ENCODE data around the gene RTN4R.

RTN4R gene

GRCh38 chr22:20215742-20216141 lies 52.4 kb downstream of the RTN4R start:
- no peak overlapping the region for H3K9ac ChIP-seq (ENCODE audit: low read length)
- H3K79me2 ChIP-seq (ENCODE audit: insufficient read depth, low read length): no peaks in the 10 kb centered on the region
- H4K20me1 ChIP-seq (ENCODE audit: insufficient read depth, low read length): no peaks in the 10 kb centered on the region
- H3K36me3 ChIP-seq (ENCODE audit: insufficient read depth, low read length): no peaks in the 10 kb centered on the region; the same call in 1 of the 2 replicates
- TF ChIP-seq, protein P1, sequence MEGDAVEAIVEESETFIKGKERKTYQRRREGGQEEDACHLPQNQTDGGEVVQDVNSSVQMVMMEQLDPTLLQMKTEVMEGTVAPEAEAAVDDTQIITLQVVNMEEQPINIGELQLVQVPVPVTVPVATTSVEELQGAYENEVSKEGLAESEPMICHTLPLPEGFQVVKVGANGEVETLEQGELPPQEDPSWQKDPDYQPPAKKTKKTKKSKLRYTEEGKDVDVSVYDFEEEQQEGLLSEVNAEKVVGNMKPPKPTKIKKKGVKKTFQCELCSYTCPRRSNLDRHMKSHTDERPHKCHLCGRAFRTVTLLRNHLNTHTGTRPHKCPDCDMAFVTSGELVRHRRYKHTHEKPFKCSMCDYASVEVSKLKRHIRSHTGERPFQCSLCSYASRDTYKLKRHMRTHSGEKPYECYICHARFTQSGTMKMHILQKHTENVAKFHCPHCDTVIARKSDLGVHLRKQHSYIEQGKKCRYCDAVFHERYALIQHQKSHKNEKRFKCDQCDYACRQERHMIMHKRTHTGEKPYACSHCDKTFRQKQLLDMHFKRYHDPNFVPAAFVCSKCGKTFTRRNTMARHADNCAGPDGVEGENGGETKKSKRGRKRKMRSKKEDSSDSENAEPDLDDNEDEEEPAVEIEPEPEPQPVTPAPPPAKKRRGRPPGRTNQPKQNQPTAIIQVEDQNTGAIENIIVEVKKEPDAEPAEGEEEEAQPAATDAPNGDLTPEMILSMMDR (IDR thresholded peaks at IDR 0.05; ENCODE audit: low read length): peak; percentile 27; the same call in 1 of the 2 replicates
- no peak for TF ChIP-seq EZH2 (IDR thresholded peaks at IDR 0.05; ENCODE audit: borderline replicate concordance, low read length)
- H3K4me3 ChIP-seq (ENCODE audit: low read depth, low read length, poor library complexity, severe bottlenecking): no peak overlapping the region
- no peaks in the 10 kb centered on the region for H3K4me1 ChIP-seq (ENCODE audit: insufficient read depth, low read length, severe bottlenecking)
- no peak overlapping the region for H3K27ac ChIP-seq (ENCODE audit: low read depth, low read length, poor library complexity, severe bottlenecking)
- peaks cover 17% of the 10 kb centered on the region; the same call in 1 of the 2 replicates for H3K27me3 ChIP-seq (ENCODE audit: insufficient read depth, low read length)
- H3K9me3 ChIP-seq (ENCODE audit: low read length): no peaks in the 10 kb centered on the region
- H3K9me2 ChIP-seq (ENCODE audit: low read depth, low read length): no peaks in the 10 kb centered on the region
- no peaks in the 10 kb centered on the region for H3F3A ChIP-seq (ENCODE audit: insufficient read depth, low read length)
- no peak overlapping the region for H3K4me2 ChIP-seq (ENCODE audit: low read length)
- H2AFZ ChIP-seq (ENCODE audit: low read length): no peak overlapping the region

- Histone ChIP-seq H2AFZ (ENCODE audit: low read length) (no peak overlapping the region), H3K27me3 (ENCODE audit: insufficient read depth, low read length) (peaks cover 12% of the 10 kb centered on the region; the same call in 1 of the 2 replicates), H3K4me3 (ENCODE audit: low read depth, low read length, poor library complexity, severe bottlenecking) (no peak overlapping the region), H3K79me2 (ENCODE audit: insufficient read depth, low read length) (no peaks in the 10 kb centered on the region), H3K27ac (ENCODE audit: low read depth, low read length, poor library complexity, severe bottlenecking) (no peak overlapping the region), H3K36me3 (ENCODE audit: insufficient read depth, low read length) (no peaks in the 10 kb centered on the region; the same call in 1 of the 2 replicates), H3K9me2 (ENCODE audit: low read depth, low read length) (no peaks in the 10 kb centered on the region), H3K9me3 (ENCODE audit: low read length) (no peaks in the 10 kb centered on the region), H3K9ac (ENCODE audit: low read length) (no peak overlapping the region), H4K20me1 (ENCODE audit: insufficient read depth, low read length) (no peaks in the 10 kb centered on the region), H3K4me2 (ENCODE audit: low read length) (no peak overlapping the region), H3F3A (ENCODE audit: insufficient read depth, low read length) (no peaks in the 10 kb centered on the region), H3K4me1 (ENCODE audit: insufficient read depth, low read length, severe bottlenecking) (no peaks in the 10 kb centered on the region)
- TF ChIP-seq, protein P1 (IDR thresholded peaks at IDR 0.05; ENCODE audit: low read length): no peak
- TF ChIP-seq EZH2 (IDR thresholded peaks at IDR 0.05; ENCODE audit: borderline replicate concordance, low read length): no peak
Observed at GRCh38 chr22:20214853-20215252, 53.3 kb downstream of the RTN4R start.

GRCh38 chr22:20213833-20214708 lies 54.0 kb downstream of the RTN4R start:
- Histone ChIP-seq H3K4me3 (ENCODE audit: low read depth, low read length, poor library complexity, severe bottlenecking) (no peak overlapping the region), H3K27ac (ENCODE audit: low read depth, low read length, poor library complexity, severe bottlenecking) (no peak overlapping the region), H3K79me2 (ENCODE audit: insufficient read depth, low read length) (no peaks in the 10 kb centered on the region), H3K27me3 (ENCODE audit: insufficient read depth, low read length) (0 out of 2 replicates have a peak, but pooled peaks cover 12% of the 10 kb centered on the region), H3K4me2 (ENCODE audit: low read length) (no peak overlapping the region), H4K20me1 (ENCODE audit: insufficient read depth, low read length) (no peaks in the 10 kb centered on the region), H3K4me1 (ENCODE audit: insufficient read depth, low read length, severe bottlenecking) (no peaks in the 10 kb centered on the region), H3K9ac (ENCODE audit: low read length) (no peak overlapping the region), H2AFZ (ENCODE audit: low read length) (no peak overlapping the region), H3K9me2 (ENCODE audit: low read depth, low read length) (no peaks in the 10 kb centered on the region), H3F3A (ENCODE audit: insufficient read depth, low read length) (no peaks in the 10 kb centered on the region), H3K9me3 (ENCODE audit: low read length) (no peaks in the 10 kb centered on the region), H3K36me3 (ENCODE audit: insufficient read depth, low read length) (no peaks in the 10 kb centered on the region)
- TF ChIP-seq, protein P1 (IDR thresholded peaks at IDR 0.05; ENCODE audit: low read length): no peak
